GDM1 (cell line): ENCODE data around the gene ACOX3.
"Not testable (repeated sequence)": the region's sequence is repeated elsewhere in the genome, so short reads cannot be mapped to it uniquely, and the experiment has no call there.

Experiments
- DNase-seq: peaks from one replicate; lab custom pipeline; 2025; lab: John Stamatoyannopoulos, UW

ACOX3 gene

GRCh38 chr4:8387194-8387593 is 53.3 kb downstream of the ACOX3 start:
- DNase-seq: no peak

GRCh38 chr4:8386731-8387130 is 53.8 kb downstream of the ACOX3 start:
- DNase-seq: no peak

- not testable (repeated sequence) for DNase-seq
Measured at GRCh38 chr4:8386131-8386530, 54.4 kb downstream of the ACOX3 start.

GRCh38 chr4:8385611-8386010 is 54.9 kb downstream of the ACOX3 start:
- DNase-seq: no peak

GRCh38 chr4:8385106-8385505 is 55.4 kb downstream of the ACOX3 start:
- DNase-seq: no peak

- DNase-seq: no peak
Measured at GRCh38 chr4:8384397-8385060, 56.0 kb downstream of the ACOX3 start.

GRCh38 chr4:8383451-8384160 is 56.9 kb downstream of the ACOX3 start:
- DNase-seq: no peak

GRCh38 chr4:8383016-8383415 is 57.5 kb downstream of the ACOX3 start:
- no peak for DNase-seq

- no peak for DNase-seq
Measured at GRCh38 chr4:8381814-8382581, 58.5 kb downstream of the ACOX3 start.

GRCh38 chr4:8380511-8381415 is 59.8 kb downstream of the ACOX3 start:
- DNase-seq: no peak

GRCh38 chr4:8379771-8380170 is 60.8 kb downstream of the ACOX3 start:
- DNase-seq: no peak

- DNase-seq: no peak
Measured at GRCh38 chr4:8379281-8379680, 61.2 kb downstream of the ACOX3 start.

- no peak for DNase-seq
Measured at GRCh38 chr4:8378776-8379175, 61.7 kb downstream of the ACOX3 start.

GRCh38 chr4:8378101-8378724 is 62.3 kb downstream of the ACOX3 start:
- no peak for DNase-seq

- no peak for DNase-seq
Measured at GRCh38 chr4:8377103-8378075, 63.1 kb downstream of the ACOX3 start.

- no peak for DNase-seq
Measured at GRCh38 chr4:8376361-8377102, 64.0 kb downstream of the ACOX3 start.

GRCh38 chr4:8374851-8375649 is 65.5 kb downstream of the ACOX3 start:
- no peak for DNase-seq

GRCh38 chr4:8373973-8374545 is 66.5 kb downstream of the ACOX3 start:
- no peak for DNase-seq
